ENCODE results near the gene PLA2G4C.
"Not testable (repeated sequence)": the region's sequence is repeated elsewhere in the genome, so short reads cannot be mapped to it uniquely, and the experiment has no call there.

Gene PLA2G4C

DNA sequence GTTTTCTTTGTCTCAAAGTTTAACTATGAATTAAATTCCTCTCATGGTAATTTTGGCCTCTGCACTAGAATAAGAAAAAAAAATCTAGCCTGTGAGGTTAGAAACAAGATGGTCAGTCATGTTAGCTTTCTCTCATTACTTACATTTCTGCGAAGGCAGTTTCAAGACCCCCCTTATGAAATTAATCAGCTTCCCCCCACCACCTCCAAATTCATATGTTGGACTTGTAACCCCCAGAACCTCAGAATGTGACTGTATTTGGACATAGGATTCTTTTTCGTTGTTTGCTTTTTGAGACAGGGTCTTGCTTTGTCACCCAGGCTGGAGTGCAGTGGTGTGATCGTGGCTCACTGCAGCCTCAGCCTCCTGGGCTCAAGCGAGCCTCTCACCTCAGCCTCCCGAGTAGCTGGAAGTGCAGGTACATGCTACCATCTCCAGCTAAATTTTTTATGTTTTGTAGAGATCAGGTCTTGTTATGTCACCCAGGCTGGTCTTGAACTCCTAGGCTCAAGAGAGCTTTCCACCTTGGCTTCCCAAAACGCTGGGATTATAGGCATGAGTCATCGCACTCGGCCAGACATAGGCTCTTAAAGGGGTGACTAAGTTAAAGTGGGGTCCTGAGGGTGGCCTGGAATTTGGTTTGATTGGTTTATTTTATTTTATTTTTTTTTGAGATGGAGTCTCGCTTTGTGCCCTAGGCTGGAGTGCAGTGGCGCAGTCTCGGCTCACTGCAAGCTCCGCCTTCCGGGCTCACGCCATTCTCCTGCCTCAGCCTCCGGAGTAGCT lies 1.4 kb downstream of the PLA2G4C start:
- DNase-seq: no peak

GRCh38 chr19:48103922-48104321 lies 6.7 kb downstream of the PLA2G4C start:
- no peak for DNase-seq

DNA sequence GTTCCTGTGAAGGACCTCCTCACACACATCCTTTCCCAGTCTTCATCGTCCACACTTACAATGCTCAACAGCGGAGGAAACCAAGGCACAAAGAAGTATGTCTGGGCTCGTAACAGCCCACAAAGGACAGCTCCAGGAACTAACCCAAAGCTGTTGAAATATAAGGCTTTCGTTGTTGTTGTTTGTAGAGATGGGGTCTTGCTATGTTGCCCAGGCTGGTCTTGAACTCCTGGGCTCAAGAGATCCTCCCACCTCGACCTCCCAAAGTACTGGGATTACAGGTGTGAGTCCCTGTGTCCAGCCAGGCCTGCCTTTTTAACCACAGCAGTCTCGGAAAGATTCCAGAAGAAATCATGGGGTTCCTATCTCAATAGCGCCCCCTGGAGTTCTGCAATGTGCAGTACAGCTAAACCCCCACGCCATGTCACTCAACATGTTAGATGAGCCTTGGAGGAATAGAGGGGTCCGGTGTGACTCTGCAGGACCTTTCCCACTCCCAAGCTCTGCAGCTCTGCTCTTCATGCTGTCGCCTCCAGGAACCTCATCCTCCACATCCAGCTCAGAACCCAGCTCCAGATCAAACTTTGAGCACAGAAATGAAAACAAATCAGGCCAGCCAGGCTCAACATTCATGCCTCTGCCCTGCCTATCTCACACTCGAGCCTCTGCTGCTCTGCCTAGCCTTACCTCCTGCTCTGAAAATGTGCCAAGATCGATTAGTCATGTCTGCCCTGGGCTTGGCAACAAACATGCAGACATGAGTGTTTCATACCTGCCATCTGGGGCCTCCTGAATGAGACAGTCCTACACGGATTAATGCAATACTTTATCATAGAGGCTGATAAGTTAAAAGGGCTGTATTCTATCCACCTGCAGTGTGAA lies 7.5 kb downstream of the PLA2G4C start:
- DNase-seq: peak in 1 of 2 donors; percentile 30

DNA sequence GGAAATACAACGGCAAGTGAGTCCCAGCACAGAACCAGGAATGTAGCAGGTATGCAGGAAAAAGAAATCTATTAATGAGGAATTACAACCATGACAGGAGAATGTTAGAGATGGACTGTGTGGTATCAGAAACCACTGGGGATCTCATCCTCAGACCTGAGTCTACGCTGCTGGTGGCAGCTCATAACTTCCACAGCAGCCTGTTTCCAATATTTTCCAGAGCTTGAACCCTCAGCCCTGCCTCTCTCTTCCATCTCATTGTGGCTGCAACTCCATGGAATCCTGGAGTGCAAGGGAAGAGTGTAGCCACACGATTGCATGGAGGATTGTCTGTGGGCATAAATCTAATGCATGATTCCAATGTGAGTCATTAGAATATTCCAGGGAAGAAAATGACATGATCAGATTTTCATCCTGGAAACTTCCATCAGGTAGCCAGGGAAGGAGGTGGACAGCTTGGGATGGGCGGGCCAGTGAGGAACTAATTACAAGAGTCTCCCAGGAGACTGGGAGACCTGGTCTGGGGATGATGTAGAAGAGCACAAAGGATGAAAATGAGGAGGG lies 14.9 kb downstream of the PLA2G4C start:
- no peak for DNase-seq

DNA sequence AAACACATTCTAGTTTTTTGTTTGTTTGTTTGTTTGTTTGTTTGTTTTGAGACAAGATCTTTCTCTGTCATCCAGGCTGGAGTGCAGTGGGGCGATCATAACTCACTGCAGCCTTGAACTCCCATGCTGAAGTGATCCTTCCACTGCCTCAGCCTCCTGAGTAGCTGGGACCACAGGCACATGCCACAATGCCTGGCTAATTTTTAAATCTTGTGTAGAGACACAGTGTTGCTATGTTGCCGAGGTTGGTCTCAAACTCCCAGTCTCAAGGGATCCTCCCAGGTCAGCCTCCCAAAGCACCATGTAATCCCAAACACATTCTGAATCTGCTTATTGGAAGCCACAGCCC lies 15.8 kb downstream of the PLA2G4C start:
- no peak for DNase-seq

- no peak for DNase-seq
Observed at GRCh38 chr19:48094129-48094854, 16.3 kb downstream of the PLA2G4C start.

DNA sequence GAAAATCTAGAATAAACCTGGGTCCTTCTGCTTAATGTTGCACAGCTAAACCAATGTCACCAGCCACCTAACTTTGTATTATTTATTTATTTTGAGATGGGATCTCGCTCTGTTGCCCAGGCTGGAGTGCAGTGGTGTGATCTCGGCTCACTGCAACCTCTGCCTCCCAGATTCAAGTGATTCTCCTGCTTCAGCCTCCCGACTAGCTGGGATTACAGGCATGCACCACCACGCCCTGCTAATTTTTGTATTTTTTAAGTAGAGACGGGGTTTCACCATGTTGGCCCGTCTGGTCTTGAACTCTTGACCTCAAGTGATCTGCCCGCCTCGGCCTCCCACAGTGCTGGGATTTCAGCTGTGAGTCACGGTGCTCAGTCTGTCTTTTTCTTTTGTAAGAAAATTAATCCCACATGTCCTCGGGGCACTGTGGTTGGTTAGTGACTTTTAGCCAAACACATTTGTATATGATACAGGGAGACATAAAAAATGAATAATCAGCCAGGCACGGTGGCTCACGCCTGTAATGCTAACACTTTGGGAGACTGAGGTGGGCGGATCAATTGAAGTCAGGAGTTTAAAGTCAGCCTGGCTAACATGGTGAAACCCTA lies 19.4 kb downstream of the PLA2G4C start:
- DNase-seq: not testable (repeated sequence)

DNA sequence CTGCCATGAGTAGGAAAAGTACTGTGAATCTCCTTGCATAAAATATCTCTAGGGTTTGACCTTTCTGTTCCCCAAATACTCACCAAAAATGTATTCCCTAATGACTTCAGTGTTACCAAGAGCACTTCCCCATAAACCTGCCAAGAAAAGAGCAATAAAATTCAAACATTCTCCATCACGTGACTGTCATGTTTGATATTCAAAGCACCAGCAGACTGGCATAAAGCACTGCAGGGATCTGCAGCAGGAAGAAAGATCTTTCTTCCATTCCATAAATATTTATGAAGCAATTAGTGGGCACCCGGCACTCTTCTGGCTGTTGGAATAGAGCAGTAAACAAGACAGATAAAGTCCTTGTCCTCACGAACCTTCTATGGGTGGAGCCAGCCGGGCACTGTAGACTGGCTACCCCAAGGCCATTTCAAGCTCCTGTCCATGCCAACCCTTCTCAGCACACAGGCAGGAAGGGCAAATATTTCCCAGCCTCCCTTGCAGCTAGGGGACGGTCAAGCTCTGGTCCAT lies 20.3 kb downstream of the PLA2G4C start:
- DNase-seq: no peak

- DNase-seq: not testable (repeated sequence)
Observed at GRCh38 chr19:48088991-48089390, 21.6 kb downstream of the PLA2G4C start.

- DNase-seq: no peak
Observed at GRCh38 chr19:48085904-48086864, 24.4 kb downstream of the PLA2G4C start.

GRCh38 chr19:48085076-48085475 lies 25.5 kb downstream of the PLA2G4C start:
- DNase-seq: no peak

DNA sequence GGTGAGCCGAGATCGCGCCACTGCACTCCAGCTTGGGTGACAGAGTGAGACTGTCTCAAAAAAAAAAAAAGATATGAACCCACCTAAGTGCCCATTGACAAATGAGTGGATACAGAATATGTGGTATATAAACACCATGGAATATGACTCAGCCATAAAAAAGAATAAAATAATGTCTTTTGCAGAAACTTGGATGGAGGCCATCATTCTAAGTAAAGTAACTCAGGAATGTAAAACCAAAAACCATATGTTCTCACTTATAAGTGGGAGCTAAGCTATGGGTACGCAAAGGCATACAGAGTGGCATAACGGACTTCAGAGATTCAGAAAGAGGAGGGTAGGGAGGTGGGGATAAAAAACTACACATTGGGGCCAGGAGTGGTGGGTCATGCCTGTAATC lies 29.5 kb downstream of the PLA2G4C start:
- no peak for DNase-seq

GRCh38 chr19:48070177-48070769 lies 40.3 kb downstream of the PLA2G4C start:
- DNase-seq: not testable (repeated sequence)

GRCh38 chr19:48069435-48069834 lies 41.2 kb downstream of the PLA2G4C start:
- DNase-seq: no peak

- no peak for DNase-seq
Observed at GRCh38 chr19:48064509-48064908, 46.1 kb downstream of the PLA2G4C start.

GRCh38 chr19:48061401-48062344 lies 48.9 kb downstream of the PLA2G4C start:
- no peak for DNase-seq

DNA sequence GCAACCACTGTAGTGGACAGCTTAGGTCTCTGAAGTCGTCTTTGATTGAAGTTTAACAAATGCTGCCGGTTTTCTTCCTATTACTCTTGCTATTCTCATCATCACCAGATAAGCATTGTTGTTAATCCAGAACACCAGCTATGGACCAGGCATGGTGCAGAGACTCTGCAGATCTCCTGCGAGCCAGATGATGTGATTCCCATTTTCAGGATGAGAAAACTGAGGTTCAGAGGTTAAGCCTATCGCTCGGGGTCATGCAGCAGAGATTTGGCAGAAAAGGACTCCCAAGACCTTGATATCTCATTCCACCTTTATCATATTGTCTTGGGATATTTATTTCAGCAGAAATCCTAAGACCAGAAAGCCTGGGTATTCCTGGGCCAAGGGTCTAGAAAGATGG lies 50.2 kb downstream of the PLA2G4C start:
- DNase-seq: no peak

DNA sequence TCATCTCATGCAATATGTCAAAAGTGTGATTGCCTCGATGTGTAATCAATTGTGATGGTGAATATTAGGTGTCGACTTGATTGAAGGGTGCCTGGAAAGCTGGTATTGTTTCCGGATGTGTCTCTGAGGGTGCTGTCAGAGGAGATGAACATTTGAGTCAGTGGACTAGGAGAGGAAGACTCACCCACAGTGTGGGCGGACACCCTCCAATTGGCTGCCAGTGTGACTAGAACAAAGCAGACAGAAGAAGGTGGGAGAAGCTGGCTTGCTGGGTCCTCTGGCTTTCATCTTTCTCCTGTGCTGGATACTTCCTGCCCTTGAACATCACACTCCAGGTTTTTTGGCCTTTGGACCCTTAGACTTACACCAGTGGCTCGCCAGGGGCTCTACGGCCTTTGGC lies 51.3 kb downstream of the PLA2G4C start:
- DNase-seq: no peak

- no peak for DNase-seq
Observed at GRCh38 chr19:48053856-48054255, 56.8 kb downstream of the PLA2G4C start.

- DNase-seq: no peak
Observed at GRCh38 chr19:48053076-48053475, 57.5 kb downstream of the PLA2G4C start.

Measured in bone marrow (tissue), 2 donors.